C4-2B (cell line): ENCODE measurements around the gene ANGEL1.

Source experiments
- H3K27ac ChIP-seq: fragments of 450-650 bp; 2 replicates; pipeline ENCODE4 v1.5.1; 2017
- CTCF ChIP-seq: fragments of 450-650 bp; conservative IDR thresholded peaks from 2 replicates; pipeline ENCODE4 v1.5.1; 2017; ENCODE audit warnings: mild to moderate bottlenecking
- ZFX ChIP-seq: fragments of 450-650 bp; IDR thresholded peaks from 2 replicates; pipeline ENCODE4 v1.6.1; 2017

The ANGEL1 gene

GRCh38 chr14:76844223-76844622 lies 31.5 kb upstream of the ANGEL1 start:
- H3K27ac ChIP-seq, result no peak overlapping the region
- TF ChIP-seq ZFX (no peak), CTCF (no peak)

GRCh38 chr14:76842414-76842813 lies 29.7 kb upstream of the ANGEL1 start:
- TF ChIP-seq CTCF (no peak), ZFX (no peak)
- H3K27ac ChIP-seq, result no peak overlapping the region

GRCh38 chr14:76837524-76837923 lies 24.8 kb upstream of the ANGEL1 start:
- no peak overlapping the region for H3K27ac ChIP-seq
- no peak for TF ChIP-seq ZFX
- no peak for TF ChIP-seq CTCF

- TF ChIP-seq ZFX (no peak), CTCF (no peak)
- no peak overlapping the region for H3K27ac ChIP-seq
These were observed 23.4 kb upstream of the ANGEL1 start for GRCh38 chr14:76836029-76836630.

- TF ChIP-seq CTCF (no peak), ZFX (no peak)
- H3K27ac ChIP-seq, result no peak overlapping the region
These were observed 21.6 kb upstream of the ANGEL1 start for GRCh38 chr14:76834241-76834661.

GRCh38 chr14:76833011-76833410 lies 20.3 kb upstream of the ANGEL1 start:
- TF ChIP-seq ZFX (no peak), CTCF (no peak)
- H3K27ac ChIP-seq, result no peak overlapping the region

- no peak for TF ChIP-seq ZFX
- TF ChIP-seq CTCF, result no peak
- no peak overlapping the region for H3K27ac ChIP-seq
These were observed 19.9 kb upstream of the ANGEL1 start for GRCh38 chr14:76832503-76832988.
